ENCODE results near the gene FXYD4.
A peak's percentile ranks its signal among the peaks of the same experiment; 100 is the strongest.
"Not testable (repeated sequence)": the region's sequence is repeated elsewhere in the genome, so short reads cannot be mapped to it uniquely, and the experiment has no call there.

Gene FXYD4

DNA sequence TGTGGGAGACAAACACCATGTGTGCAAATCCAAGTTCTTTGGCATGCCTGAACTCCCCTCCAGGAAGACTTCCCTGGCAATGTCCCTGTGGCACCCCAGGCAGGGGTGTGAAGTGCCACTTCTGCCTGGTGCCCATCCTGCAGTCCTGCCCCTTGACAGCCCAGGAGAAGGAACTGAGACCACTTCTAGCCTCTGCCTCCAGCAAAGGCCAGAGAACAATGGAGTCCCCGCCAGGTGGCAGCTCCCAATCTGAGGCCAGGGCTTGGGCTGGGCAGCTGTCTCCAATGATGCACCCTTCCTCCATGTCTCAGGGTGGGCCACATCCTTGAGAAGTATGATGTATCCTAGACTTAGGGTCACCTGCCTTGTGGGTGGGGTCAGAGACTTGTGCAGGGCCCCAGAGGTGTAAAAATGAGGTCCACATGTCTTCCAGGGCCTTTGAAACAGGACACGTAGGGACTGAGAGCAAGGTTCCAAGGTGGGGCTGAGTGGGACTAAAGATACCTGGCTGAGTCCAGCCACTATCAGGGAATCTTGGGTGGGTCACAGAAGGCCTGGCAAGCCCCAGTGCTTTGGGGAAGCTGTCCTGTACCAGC lies 5.5 kb downstream of the FXYD4 start:
- DNase-seq = no peak

DNA sequence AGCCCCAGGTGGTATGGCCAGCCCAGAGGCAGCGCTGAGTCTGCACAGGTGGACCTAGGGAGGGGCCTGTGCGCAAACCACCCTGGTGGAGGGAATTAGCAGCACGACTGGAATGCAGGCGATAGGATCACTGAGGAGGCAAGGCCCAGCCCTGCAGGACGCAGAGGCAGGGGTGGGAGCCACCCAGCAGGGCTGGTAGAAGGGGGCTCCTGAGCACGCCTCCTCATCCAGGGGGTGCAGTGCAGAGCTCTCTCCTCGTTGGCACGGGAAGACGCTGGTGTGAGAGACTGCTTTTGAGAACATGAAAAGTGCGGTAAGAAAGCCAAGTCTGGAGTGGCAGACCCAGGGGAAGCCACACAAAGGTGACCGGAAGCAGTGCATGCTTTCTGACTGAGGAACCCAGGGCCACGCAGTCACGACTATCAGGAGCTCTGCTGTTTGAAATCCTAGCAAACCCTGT lies 6.0 kb downstream of the FXYD4 start:
- DNase-seq = no peak

DNA sequence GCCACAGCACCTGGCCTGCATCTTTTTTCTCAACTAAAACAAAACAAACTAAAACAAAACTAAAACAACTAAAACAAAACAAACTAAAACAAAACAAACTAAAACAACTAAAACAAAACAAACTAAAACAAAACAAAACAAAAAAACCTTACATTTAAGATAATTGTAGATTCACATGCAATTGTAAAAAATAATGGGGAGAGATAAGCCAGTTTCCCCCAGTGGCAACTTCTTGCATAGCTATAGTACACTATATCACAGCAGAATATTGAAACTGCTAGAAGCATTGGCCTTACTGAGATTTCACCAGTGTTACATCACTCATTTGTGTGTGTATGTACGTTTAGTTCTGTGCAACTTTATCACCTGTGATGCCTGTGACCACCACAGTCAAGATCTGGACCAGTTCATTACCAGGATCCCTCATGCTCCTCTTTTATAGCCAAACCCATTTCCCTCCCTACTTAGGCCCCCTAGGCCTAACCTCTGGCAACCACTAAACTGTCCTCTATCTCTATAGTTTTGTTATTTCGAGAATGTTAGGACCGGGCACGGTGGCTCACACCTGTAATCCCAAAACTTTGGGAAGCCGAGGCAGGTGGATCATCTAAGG lies 9.3 kb downstream of the FXYD4 start:
- DNase-seq = no peak

DNA sequence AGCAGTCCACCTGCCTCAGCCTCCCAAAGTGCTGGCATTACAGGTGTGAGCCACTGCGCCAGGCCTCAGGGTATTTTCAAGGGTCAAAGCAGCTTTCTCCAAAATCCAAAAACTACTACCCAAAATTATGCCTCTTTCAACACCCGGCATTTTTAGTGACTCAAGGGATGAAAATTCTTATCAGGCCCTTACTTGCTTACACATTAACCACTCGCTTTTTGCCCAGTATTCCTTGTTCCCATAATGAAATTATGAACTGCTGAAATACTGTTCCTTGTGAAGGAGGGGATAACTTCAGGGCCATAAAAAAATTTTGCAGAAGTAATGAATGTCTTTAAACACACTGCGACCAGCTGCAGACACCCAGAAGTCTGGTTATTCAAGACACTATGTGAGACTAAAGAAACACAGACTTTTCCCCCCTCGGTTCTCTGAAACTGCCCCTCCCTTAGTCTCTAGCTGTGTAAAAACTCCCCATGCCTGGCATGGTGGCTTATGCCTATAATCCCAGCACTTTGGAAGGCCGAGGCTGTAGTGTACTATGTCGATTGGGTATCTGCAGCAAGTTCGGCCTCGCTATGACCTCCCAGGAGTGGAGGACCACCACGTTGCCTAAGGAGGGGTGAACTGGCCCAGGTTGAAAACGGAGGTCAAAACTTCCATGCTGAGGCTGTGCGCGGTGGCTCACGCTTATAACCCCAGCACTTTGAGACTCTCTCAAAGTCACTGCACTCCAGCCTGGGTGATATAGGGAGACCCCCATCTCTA lies 12.0 kb downstream of the FXYD4 start:
- DNase-seq = no peak

DNA sequence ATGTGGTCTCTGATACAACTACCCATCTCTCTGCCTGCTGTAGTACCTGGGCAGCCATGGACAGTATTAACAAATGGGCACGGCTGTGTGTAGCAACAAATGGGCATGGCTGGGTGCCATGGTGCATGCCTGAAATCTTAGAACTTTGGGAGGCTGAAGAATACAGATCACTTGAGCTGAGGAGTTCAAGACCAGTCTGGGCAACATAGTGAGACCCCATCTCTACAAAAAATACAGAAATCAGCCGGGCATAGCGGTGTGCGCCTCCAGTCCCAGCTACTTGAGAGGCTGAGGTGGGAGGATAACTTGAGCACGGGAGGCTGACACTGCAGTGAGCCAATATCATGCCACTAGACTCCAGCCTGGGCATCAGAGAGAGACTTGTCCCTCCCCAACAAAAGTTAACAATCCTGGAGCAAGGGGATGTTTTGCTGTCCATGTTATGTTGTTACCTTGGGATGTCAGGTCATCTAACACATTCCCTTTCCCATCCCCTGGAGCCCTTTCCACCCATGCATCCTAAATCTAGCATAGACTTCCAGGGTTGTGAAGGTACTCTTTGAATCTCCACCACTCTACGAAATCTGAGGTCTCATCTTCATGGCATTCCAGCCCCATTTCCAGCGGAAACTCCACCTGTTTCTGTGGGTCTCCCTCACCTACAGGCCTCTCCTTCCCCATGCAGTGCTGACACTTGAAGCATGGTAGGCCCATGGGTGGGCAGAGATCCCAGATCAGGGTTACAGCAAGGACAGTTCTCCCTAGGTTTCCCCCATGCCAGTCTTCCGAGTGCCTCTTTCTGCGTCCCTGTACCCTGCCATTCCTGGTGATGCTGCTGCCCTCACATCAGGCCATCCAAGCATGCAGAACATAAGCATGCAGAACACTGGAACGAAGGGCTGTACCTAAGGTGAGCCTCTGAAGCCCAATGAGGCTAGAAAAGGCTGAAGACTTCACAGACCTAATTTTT lies 13.1 kb downstream of the FXYD4 start:
- DNase-seq = no peak

DNA sequence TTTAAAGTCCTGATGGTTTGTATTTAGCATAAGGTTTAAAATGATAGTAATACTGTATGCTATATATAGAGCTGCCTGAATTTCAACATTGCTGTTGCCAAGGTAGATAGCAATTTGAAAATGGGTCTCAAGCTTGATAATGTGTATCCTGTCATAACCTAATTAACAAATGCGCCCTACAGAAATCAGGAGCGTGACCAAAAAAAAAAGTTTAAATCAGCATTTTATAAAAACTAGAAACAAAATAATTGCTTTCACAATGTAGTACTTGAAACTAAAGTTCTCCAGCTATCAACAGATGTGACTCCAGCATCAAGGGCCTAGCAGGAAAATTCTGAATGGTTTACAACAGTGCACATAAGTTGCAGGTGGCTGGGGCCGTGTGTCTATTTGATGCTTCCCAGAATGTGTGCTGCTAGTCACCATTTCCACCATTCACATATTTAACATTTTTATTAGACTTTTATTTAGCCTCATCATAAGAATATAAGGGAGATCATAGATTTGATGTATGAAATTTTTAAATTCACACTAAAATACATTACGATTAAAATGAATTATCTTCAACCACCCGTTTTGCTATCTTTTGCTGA lies 14.1 kb downstream of the FXYD4 start:
- no peak for DNase-seq

DNA sequence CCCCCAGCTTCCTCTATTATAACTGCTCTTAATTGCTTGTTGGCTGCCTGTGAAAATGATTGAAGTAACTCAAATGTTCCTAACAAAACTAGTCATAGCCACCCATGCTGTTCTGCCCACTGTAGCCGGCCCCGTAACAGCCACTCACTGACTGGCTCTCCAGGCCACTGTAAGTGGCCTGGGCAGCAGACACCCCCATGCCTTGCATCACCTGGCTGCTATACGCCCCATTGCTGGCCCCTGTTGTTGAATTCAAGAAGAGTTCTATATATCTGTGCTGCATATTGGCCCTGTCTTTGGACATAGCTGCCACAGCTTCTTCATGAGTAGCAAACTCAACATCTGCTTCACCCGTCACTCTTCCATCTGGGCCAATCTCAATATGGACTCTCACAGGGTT lies 15.1 kb downstream of the FXYD4 start:
- no peak for DNase-seq

DNA sequence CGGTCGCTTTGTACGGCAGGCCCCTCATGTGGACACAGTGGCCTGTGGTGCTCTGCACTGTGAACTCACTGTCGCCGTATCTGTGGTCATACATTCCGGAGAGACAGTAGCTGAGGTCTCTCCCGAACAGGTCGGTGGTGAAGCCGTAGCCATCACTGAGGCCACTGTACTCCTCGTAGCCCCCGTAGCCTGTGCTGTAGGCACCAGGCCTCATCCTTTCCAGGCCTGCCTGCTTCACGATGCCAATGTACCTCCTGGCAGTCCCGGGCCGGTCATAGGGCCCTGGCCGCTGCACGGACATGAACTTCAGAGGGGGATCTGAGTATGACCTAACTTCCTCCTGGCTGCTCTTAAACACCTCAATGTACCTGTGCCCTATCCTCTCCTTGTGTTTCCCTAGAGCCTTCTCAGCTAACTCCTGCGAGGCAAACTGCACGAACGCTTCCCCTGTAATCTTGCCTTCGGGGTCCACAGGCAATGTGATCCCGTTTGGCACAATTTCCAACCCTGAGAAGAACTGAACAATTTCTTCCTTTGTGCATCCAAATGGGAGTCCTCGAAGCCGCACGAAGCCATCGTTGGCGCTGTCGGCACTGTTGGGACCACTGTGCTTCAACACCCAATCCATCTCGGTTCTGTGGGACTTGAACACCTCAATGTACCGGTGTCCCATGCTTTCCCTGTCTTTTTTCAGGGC lies 15.7 kb downstream of the FXYD4 start:
- DNase-seq = no peak

DNA sequence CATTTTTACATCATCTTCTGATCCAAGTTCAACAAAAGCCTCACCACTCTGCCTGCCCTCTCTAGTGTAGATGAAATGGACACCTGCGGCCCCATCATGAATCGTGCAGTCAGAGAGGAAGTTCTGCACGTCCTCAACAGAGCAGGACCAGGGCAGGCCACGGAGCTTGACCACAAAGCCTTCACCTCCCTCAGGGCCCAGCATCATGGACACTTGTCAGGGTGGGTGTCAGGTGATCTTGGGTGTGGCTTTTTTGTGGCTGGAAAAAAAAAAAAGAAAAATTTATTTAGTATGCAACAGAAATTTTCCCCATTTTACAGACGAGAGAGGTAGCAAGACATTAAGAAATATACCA lies 16.2 kb downstream of the FXYD4 start:
- DNase-seq = no peak

DNA sequence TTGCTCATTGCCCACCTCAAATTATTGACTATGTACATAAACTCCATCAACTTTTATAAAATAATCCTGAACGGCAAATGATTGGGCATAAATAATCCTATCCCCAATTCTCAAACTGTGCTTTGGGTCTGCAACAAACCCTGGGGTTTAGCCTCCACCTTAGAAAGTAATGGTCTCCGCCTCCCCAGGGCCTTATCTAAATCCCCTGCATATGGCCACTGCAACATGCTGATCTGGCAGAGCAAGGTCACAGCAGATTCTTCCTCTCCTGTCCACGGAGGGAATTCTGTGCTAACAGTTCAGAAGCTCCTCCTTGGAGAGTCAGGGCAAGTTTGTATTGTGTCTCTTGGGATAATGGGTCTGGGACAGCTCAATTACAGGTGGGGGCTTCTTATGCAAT lies 18.4 kb downstream of the FXYD4 start:
- DNase-seq = no peak

DNA sequence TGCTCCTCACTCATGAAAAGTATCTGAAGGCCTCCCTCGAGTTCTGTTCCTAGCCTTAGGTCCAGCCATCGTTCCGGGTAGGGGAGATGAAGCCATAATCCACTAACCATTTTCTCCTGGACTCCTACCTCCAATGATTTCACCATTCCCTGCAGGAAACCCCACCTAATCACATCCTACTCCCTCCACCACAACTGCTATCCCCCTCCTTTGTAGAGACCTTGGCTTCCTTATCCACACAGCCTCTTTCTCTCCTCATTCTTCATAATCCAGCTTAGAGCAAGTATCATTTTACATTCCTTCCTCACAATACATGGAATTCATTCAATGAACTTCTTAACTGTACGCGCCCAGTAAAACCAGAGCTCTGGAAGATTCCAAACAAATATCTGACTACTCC lies 18.9 kb downstream of the FXYD4 start:
- no peak for DNase-seq

DNA sequence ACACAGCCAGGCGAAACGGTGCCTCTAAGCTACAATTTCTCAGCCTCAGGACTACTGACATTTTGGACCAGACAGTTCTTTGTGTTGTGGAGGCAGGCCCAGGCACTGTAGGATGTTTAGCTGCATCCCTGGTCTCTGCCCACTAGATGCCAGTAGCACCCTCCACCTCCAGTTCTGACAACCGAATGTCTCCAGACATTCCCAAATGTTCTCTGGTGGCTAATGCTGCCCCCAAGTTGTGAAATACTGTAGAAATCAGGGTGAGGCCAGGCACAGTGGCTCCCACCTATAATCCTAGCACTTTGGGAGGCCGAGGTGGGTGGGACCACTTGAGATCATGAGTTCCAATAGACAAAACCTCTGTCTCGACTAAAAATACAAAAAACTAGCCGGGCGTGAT lies 19.3 kb downstream of the FXYD4 start:
- DNase-seq = no peak

DNA sequence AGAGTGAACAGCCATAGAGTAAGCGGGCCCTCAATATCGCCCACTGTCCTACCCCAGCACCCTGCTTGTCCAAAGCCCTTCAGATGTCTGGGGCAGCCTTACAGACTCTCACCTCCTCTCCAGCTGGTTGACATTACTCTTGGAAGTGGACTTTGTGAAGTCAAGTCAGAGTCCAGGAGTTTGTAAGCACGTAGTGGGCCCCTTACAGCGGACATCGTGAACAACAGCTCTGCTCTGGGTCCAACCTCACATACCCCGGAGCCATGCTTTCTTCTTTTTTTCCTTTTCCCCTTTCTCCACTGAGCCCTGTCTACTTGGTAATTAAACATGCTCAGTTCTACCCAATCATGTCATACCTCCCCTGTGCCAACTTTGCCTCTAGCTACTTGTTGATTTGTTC lies 20.1 kb downstream of the FXYD4 start:
- no peak for DNase-seq

DNA sequence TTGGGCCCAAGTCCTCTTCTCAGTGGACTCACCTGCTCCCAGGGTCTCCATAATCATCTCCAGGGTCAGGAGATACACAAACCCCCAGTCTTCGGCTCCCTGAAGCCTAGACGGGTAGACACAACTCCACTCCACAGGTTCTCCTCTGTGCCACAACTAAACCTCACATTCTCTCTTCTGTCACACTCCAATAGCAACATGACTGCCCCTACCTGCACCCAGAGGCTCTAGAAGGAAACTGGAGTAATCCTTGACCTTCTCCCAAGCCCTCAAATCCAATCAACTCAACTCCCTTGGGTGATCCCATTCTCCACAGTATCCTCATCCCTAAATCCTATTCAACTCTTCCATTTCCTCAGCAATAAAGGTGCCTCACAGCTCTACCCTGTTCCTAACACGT lies 21.3 kb downstream of the FXYD4 start:
- DNase-seq = no peak

DNA sequence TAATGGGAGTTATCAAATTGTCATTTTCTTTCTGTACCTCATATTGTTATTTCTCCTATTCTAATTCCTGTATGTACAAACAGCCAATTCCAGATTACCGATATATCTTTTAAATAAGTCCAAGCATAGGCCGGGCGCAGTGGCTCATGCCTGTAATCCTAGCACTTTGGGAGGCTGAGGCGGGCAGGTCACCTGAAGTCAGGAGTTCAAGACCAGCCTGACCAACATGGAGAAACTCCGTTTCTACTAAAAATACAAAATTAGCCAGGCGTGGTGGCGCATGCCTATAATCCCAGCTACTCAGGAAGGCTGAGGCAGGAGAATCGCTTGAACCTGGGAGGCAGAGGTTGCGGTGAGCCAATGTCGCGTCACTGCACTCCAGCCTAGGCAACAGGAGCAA lies 21.8 kb downstream of the FXYD4 start:
- not testable (repeated sequence) for DNase-seq

DNA sequence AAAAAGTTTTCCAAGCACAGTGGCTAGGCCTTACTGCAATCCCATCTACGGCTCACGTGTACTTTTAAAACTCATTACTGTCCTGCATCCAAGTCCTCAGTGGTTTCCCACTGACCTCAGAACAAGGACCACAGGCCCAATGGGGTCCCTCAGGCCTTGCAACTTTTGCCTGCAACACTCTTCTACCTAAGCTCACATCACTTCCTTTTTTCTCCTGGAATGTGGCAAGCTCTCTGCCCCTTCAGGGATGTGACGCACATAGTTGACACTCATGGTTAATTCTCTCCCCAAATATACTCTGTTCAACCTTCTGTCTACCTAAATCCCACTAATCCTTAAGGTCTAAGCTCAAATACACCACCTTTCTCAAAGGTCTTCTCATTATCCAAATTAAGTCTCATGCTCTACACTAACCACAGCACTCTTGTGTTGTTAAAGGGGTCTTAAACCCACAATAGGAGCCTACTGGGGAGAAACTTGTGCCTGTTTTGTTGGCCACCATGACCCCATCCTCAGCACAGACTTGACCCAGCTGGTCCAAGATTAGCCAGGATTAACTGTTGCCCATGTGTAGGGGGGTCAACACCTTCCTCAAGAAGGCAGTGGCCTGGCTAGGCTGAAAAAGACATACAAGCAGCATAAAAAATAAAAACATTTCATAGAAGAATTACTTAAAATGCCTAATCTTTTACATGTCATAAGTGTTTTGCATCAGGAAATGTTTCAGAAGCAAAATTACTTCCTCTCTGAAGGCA lies 22.3 kb downstream of the FXYD4 start:
- no peak for DNase-seq

DNA sequence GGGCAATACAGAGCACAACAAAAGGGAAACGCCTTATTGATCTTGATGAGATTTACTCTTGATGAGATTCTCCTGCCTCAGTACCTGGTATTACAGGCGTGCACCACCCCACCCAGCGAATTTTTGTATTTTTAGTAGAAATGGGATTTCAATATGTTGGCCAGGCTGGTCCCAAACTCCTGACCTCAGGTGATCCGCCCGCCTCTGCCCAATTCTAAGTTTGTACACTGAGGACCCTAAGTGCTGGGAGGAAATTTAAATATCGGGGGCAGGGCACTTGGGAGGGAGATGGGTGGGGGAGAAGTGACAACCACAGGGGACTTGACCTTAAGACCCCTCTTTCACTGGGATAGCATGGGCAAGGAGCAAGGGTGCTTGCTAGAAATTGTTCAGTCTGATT lies 23.4 kb downstream of the FXYD4 start:
- DNase-seq = no peak

DNA sequence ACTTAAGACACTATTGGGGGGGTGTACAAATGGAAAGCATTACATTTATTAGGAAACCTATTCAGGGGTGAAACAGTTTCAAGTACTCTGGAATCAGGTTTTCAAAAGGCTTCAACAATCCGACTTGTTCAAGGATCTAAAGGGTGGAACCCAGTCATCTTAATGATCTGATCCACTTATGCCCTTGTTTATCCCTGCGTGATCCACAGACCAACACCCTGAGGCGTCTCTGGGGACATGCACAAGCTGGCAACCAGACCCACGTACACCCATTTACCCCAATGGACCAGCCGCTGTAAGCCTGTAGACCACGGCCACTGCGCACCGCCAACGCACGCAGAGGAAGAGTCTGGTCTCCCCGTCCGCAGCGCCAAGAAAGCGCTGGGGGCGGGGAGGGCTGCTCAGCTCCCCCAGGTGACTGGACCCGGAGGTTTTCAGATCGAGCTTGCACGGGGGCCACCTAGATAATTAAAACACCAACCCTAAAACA lies 24.2 kb downstream of the FXYD4 start:
- no peak for DNase-seq

DNA sequence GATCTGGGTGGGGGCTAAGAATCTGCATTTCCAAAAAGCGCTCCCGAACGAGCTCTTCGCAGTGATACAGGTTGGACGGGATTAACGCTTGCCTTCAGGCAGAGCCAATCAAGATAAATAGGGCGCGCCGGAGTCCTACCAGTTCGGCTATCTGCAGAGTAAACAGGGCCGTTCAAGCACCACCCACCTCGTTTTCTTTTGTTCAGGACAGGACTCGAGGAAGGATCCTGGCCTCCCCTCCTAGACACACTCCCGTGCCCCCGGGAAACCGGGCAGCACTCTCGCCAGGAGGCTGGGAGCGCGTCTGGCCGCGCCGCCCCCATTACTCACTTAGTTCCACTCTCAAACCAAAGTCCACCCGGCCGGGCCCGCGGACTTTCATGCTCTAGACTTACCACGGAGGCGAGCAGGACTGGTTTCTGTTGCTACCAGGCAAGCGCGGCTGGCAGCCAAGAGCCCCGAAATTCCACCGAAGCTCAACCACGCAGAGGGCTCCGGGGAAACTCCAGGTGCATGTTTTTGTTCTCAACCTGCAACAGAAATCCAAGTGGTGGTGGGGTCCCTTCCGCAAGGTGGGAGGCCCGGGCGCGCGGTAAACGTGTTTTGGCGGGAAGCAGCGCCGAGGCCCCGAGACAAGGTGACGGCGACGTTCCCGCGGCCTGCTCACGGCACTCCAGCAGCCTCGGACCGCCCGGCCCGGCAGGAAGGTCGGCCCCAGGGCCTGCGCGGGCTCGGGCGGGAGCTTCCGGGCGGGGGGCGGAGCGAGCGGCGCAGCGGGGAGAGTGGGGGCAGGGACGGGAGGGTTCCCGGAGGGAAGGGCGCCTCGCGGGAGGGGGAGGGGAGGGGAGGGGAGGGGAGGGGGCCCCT lies 24.9 kb downstream of the FXYD4 start:
- no peak for DNase-seq

DNA sequence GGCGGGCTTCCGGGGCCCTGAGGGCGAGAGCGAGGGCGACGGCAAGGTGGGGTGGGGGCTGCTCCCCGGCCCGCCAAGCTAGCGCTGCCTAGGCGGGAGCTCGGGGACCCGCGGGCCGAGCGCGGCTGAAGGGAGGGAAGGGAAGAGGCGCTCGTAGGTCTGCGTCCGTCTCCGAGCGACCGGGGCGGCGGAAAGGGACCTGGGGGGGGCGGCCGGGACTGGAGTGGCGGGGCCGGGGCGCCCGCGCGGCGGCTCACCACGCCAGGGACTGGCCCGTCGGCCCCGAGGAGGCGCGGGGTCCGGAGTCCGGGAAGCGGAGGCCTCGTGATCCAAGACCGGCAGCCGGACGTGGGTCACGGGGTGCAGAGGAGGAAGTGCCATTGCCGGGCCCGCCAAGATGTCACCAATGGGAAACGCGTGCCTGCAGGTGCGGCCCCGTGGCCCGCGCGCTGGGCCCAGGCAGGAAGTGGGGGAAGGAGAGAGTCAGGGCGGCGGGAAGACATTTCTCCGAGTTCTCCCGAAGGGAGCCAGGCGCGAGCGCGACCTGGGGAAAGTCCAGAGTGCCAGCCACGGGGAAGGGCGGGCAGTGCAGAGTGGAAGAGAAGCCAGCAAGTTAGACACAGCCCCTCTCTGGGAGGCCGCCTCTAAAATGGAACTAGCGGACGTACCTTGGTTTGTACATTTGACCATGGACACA lies 25.6 kb downstream of the FXYD4 start:
- DNase-seq = peak; percentile 28

Data from NCI-H1436 treated with DMSO at 0.1 percent for 48 hours (cell line).